H9 (cell line): ENCODE results near the gene ADAMTSL3. TPM values are rescaled to one million over a fixed set of nuclear protein-coding genes. Genes with fewer than 3 reads are reported as not detected.

ENCODE experiments used
- DNase-seq: peaks from one replicate; pipeline ENCODE4 v3.0.0-alpha.2; 2017
- H2AFZ ChIP-seq: one replicate; pipeline ENCODE4 v1.6.1; 2013; ENCODE audit warnings: mild to moderate bottlenecking, low read length, control low read depth, moderate library complexity
- H2AK5ac ChIP-seq: 2 replicates; pipeline ENCODE4 v1.6.1; 2013; ENCODE audit warnings: low read length, control low read depth, mixed read lengths; ENCODE audit not compliant: insufficient read length
- H2BK120ac ChIP-seq: one replicate; pipeline ENCODE4 v1.6.1; 2013; ENCODE audit warnings: low read depth, mild to moderate bottlenecking, low read length, control low read depth, inconsistent platforms; ENCODE audit not compliant: poor library complexity, severe bottlenecking
- H2BK12ac ChIP-seq: 2 replicates; pipeline ENCODE4 v1.6.1; 2013; ENCODE audit warnings: low read length, control low read depth, mixed read lengths, low read depth; ENCODE audit not compliant: insufficient read length
- H2BK15ac ChIP-seq: 2 replicates; pipeline ENCODE4 v1.6.1; 2013; ENCODE audit warnings: low read depth, low read length, control low read depth
- H2BK20ac ChIP-seq: one replicate; pipeline ENCODE4 v1.6.1; 2013; ENCODE audit warnings: low read depth, mild to moderate bottlenecking, low read length, control low read depth, inconsistent platforms; ENCODE audit not compliant: poor library complexity, severe bottlenecking
- H2BK5ac ChIP-seq: 2 replicates; pipeline ENCODE4 v1.6.1; 2013; ENCODE audit warnings: low read length, control low read depth, mixed read lengths; ENCODE audit not compliant: insufficient read length
- H3K14ac ChIP-seq: 2 replicates; pipeline ENCODE4 v1.6.1; 2013; ENCODE audit warnings: low read length, control low read depth; ENCODE audit not compliant: insufficient read depth
- H3K18ac ChIP-seq: 2 replicates; pipeline ENCODE4 v1.6.1; 2013; ENCODE audit warnings: low read depth, mild to moderate bottlenecking, mixed read lengths, low read length, control low read depth; ENCODE audit not compliant: insufficient read length
- H3K23ac ChIP-seq: 2 replicates; pipeline ENCODE4 v1.6.1; 2013; ENCODE audit warnings: low read length, control low read depth, mixed read lengths, low read depth; ENCODE audit not compliant: insufficient read length
- H3K23me2 ChIP-seq: 2 replicates; pipeline ENCODE4 v1.6.1; 2013; ENCODE audit warnings: low read depth, mild to moderate bottlenecking, mixed read lengths, low read length, control low read depth; ENCODE audit not compliant: insufficient read length, poor library complexity, severe bottlenecking
- H3K27ac ChIP-seq: 2 replicates; pipeline ENCODE4 v1.5.1; 2013; ENCODE audit warnings: low read length, control low read depth, mixed read lengths, low read depth; ENCODE audit not compliant: insufficient read length
- H3K27me3 ChIP-seq: 2 replicates; pipeline ENCODE4 v1.6.1; 2013; ENCODE audit warnings: low read length, control low read depth, inconsistent platforms; ENCODE audit not compliant: insufficient read depth
- H3K4ac ChIP-seq: 2 replicates; pipeline ENCODE4 v1.6.1; 2013; ENCODE audit warnings: low read depth, mild to moderate bottlenecking, control low read depth, inconsistent platforms, low read length, moderate library complexity
- H3K4me1 ChIP-seq: 2 replicates; pipeline ENCODE4 v1.6.1; 2013; ENCODE audit warnings: low read length, control low read depth, inconsistent platforms; ENCODE audit not compliant: insufficient read depth
- H3K4me2 ChIP-seq: 2 replicates; pipeline ENCODE4 v1.6.1; 2013; ENCODE audit warnings: low read length, control low read depth, mixed read lengths; ENCODE audit not compliant: insufficient read length, insufficient read depth
- H3K56ac ChIP-seq: 2 replicates; pipeline ENCODE4 v1.6.1; 2013; ENCODE audit warnings: low read depth, mild to moderate bottlenecking, mixed read lengths, low read length, control low read depth; ENCODE audit not compliant: insufficient read length
- H3K79me1 ChIP-seq: 2 replicates; pipeline ENCODE4 v1.6.1; 2013; ENCODE audit warnings: low read depth, mild to moderate bottlenecking, moderate library complexity, low read length, control low read depth, inconsistent platforms; ENCODE audit not compliant: insufficient read depth, poor library complexity, severe bottlenecking
- H3K79me2 ChIP-seq: 2 replicates; pipeline ENCODE4 v1.6.1; 2013; ENCODE audit warnings: low read length, control low read depth, inconsistent platforms; ENCODE audit not compliant: insufficient read depth
- H3K9ac ChIP-seq: 2 replicates; pipeline ENCODE4 v1.6.1; 2013; ENCODE audit warnings: low read length, control low read depth, mixed read lengths; ENCODE audit not compliant: insufficient read length; ENCODE audit errors: extremely low read depth
- H3K9me3 ChIP-seq: one replicate; pipeline ENCODE4 v1.6.1; 2013; ENCODE audit warnings: low read depth, low read length, inconsistent platforms; ENCODE audit not compliant: control insufficient read depth
- H3T11ph ChIP-seq: one replicate; pipeline ENCODE4 v1.6.1; 2013; ENCODE audit warnings: mild to moderate bottlenecking, low read length, control low read depth, inconsistent platforms
- H4K20me1 ChIP-seq: one replicate; pipeline ENCODE4 v1.6.1; 2013; ENCODE audit not compliant: control insufficient read depth, insufficient read length, insufficient read depth
- H4K5ac ChIP-seq: 2 replicates; pipeline ENCODE4 v1.6.1; 2013; ENCODE audit warnings: low read depth, mild to moderate bottlenecking, mixed read lengths, low read length, control low read depth; ENCODE audit not compliant: insufficient read length
- H4K8ac ChIP-seq: replicated peaks from 2 replicates; pipeline ENCODE4 v1.6.1; 2013; ENCODE audit warnings: low read length, control low read depth, mixed read lengths, low read depth; ENCODE audit not compliant: insufficient read length
- H4K91ac ChIP-seq: 2 replicates; pipeline ENCODE4 v1.6.1; 2013; ENCODE audit warnings: low read depth, mild to moderate bottlenecking, moderate library complexity, mixed read lengths, low read length, control low read depth; ENCODE audit not compliant: insufficient read length
- H3K27ac Mint-ChIP-seq, 3 experiments: 2 replicates in 2 of 3; 3 replicates in 1 of 3; pipeline ENCODE4 v1.8.0; 2020 to 2021; ENCODE audit warnings: mixed read lengths in 3 of 3, mild to moderate bottlenecking in 1 of 3, moderate library complexity in 1 of 3
- H3K27me3 Mint-ChIP-seq: 2 replicates; pipeline ENCODE4 v1.8.0; 2021; ENCODE audit warnings: low read depth, mild to moderate bottlenecking, moderate library complexity, mixed read lengths
- H3K36me3 Mint-ChIP-seq, 3 experiments: 2 replicates in 2 of 3; 3 replicates in 1 of 3; pipeline ENCODE4 v1.8.0; 2020 to 2021; ENCODE audit warnings: low read depth in 3 of 3, mixed read lengths in 3 of 3; ENCODE audit not compliant: insufficient read depth in 1 of 3
- H3K4me1 Mint-ChIP-seq, 2 experiments: 2 replicates each; pipeline ENCODE4 v1.8.0; 2020; ENCODE audit warnings: mixed read lengths in 2 of 2
- H3K4me3 Mint-ChIP-seq, 2 experiments: 2 replicates in 1 of 2; 3 replicates in 1 of 2; pipeline ENCODE4 v1.8.0; 2020 to 2021; ENCODE audit warnings: mild to moderate bottlenecking in 2 of 2, mixed read lengths in 2 of 2, moderate library complexity in 1 of 2
- H3K9me3 Mint-ChIP-seq, 2 experiments: 2 replicates in 1 of 2; 3 replicates in 1 of 2; pipeline ENCODE4 v1.8.0; 2020; ENCODE audit warnings: mild to moderate bottlenecking in 2 of 2, mixed read lengths in 2 of 2, moderate library complexity in 1 of 2
- WGBS: extraction: QIAGEN DNeasy Blood & Tissue Kit; methylation state at CpG from one replicate; pipeline ENCODE4 v1.1.7; 2013; ENCODE audit warnings: missing lambda C conversion rate, low lambda C conversion rate, mixed read lengths; ENCODE audit not compliant: insufficient read length; ENCODE audit errors: extremely low coverage; 5-methylcytosine and 5-hydroxymethylcytosine counted together
- total RNA-seq: library from RNA; stranded (reverse); gene quantifications from 2 replicates; pipeline ENCODE4 v1.2.1, GENCODE V29; 2021
- TF ChIP-seq, protein P1 (sequence below): fragments of 200-600 bp; sonication (generic); conservative IDR thresholded peaks from 3 replicates; pipeline ENCODE4 v1.8.0; 2021; ENCODE audit warnings: antibody characterized with exemption, mild to moderate bottlenecking

Gene ADAMTSL3
- total RNA-seq, 1 experiment from 2014 or later: 0.39 TPM

DNA sequence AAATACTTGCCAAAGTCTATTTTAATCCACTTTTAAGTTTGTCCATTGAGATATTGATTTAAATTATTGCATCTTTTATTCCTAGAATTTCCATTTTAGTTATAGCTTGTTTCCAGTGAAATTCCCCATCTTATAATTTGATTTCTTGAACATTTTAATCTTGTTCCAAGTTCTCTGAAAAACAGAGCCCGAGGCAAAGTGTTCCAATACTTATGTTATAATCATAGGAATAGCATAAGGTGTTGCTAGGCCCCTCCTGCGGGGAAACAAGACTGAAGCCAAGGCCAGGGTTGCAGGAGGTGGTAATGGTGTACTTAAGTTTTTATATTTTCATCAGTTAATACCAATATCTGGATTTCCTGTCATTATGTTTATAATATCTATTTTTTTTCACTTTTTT, 226.6 kb downstream of the ADAMTSL3 start:
- Mint-ChIP-seq H3K9me3 (no peaks in the 10 kb centered on the region), H3K36me3 (peaks cover 0 to 1% (median 0%) of the 10 kb centered on the region in 3 experiments; a peak in 1 of 7 replicates), H3K4me1 (no peaks in the 10 kb centered on the region), H3K27me3 (peaks cover 2% of the 10 kb centered on the region; the same call in 1 of the 2 replicates), H3K27ac (no peak overlapping the region), H3K4me3 (no peak overlapping the region)
- Histone ChIP-seq H3K18ac (no peak overlapping the region), H3K4me1 (no peaks in the 10 kb centered on the region), H2BK12ac (no peak overlapping the region), H3K4me2 (no peak overlapping the region), H3K27me3 (no peaks in the 10 kb centered on the region), H3K56ac (no peak overlapping the region), H3K23me2 (no peaks in the 10 kb centered on the region), H3K23ac (no peak overlapping the region), H3K9me3 (no peaks in the 10 kb centered on the region), H3K9ac (no peak overlapping the region), H3K79me1 (no peaks in the 10 kb centered on the region), H2AK5ac (no peak overlapping the region), H2BK15ac (no peak overlapping the region), H4K91ac (no peak overlapping the region), H2BK120ac (no peak overlapping the region), H3K79me2 (no peaks in the 10 kb centered on the region), H3K27ac (no peak overlapping the region), H2BK20ac (no peak overlapping the region), H4K5ac (no peak overlapping the region), H2AFZ (no peak overlapping the region), H2BK5ac (no peak overlapping the region), H3K14ac (no peak overlapping the region), H3T11ph (no peak overlapping the region), H4K20me1 (no peaks in the 10 kb centered on the region), H4K8ac (no peak overlapping the region), H3K4ac (no peak overlapping the region)
- no peak for DNase-seq
- TF ChIP-seq, protein P1, sequence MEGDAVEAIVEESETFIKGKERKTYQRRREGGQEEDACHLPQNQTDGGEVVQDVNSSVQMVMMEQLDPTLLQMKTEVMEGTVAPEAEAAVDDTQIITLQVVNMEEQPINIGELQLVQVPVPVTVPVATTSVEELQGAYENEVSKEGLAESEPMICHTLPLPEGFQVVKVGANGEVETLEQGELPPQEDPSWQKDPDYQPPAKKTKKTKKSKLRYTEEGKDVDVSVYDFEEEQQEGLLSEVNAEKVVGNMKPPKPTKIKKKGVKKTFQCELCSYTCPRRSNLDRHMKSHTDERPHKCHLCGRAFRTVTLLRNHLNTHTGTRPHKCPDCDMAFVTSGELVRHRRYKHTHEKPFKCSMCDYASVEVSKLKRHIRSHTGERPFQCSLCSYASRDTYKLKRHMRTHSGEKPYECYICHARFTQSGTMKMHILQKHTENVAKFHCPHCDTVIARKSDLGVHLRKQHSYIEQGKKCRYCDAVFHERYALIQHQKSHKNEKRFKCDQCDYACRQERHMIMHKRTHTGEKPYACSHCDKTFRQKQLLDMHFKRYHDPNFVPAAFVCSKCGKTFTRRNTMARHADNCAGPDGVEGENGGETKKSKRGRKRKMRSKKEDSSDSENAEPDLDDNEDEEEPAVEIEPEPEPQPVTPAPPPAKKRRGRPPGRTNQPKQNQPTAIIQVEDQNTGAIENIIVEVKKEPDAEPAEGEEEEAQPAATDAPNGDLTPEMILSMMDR: no peak
- WGBS: no CpG with 5 or more reads among the region's 2 CpGs
